HL-60 (cell line): ENCODE results near the gene TM7SF3.
"Not testable (repeated sequence)": the region's sequence is repeated elsewhere in the genome, so short reads cannot be mapped to it uniquely, and the experiment has no call there.

Source experiments
- DNase-seq, 2 experiments: peaks; one replicate each; pipeline ENCODE4 v3.0.0-alpha.2; 2010 to 2020; ENCODE audit warnings: low read depth in 1 of 2, low spot score in 1 of 2
- H3K27ac ChIP-seq: fragments of 250-450 bp; sonication (Bioruptor Pico); replicated peaks from 2 replicates; pipeline ENCODE4 v1.5.1; 2020; ENCODE audit warnings: mild to moderate bottlenecking, moderate library complexity
- H3K27me3 ChIP-seq: fragments of 250-450 bp; sonication (Bioruptor Pico); 2 replicates; pipeline ENCODE4 v1.5.1; 2021; ENCODE audit warnings: mild to moderate bottlenecking, moderate library complexity; ENCODE audit not compliant: insufficient read depth, poor library complexity, severe bottlenecking
- H3K4me3 ChIP-seq: replicated peaks from 2 replicates; pipeline ENCODE4 v1.5.1; 2011; ENCODE audit warnings: mild to moderate bottlenecking, control low read depth, low read length; ENCODE audit not compliant: insufficient read depth
- CTCF ChIP-seq: IDR thresholded peaks from one replicate; pipeline ENCODE4 v1.5.1; 2011; ENCODE audit warnings: low read length, control low read depth, inconsistent platforms; ENCODE audit not compliant: insufficient read depth
- GABPA ChIP-seq: IDR thresholded peaks from 2 replicates; pipeline ENCODE4 v1.6.1; 2012; ENCODE audit warnings: low read depth
- POLR2AphosphoS5 ChIP-seq: IDR thresholded peaks from 2 replicates; pipeline ENCODE4 v1.6.1; 2012; ENCODE audit warnings: low read depth
- REST ChIP-seq: IDR thresholded peaks from 2 replicates; pipeline ENCODE4 v1.6.1; 2012; ENCODE audit warnings: low read depth; ENCODE audit not compliant: insufficient replicate concordance
- SPI1 ChIP-seq: IDR thresholded peaks from 2 replicates; pipeline ENCODE4 v1.6.1; 2012; ENCODE audit warnings: low read depth, mild to moderate bottlenecking, borderline replicate concordance

The TM7SF3 gene

GRCh38 chr12:27052742-27053141 lies 38.6 kb upstream of the TM7SF3 start:
- no peak for TF ChIP-seq CTCF
- no peak for TF ChIP-seq GABPA
- no peak for TF ChIP-seq SPI1
- no peak for TF ChIP-seq REST
- TF ChIP-seq POLR2AphosphoS5: no peak
- no peak overlapping the region for H3K4me3 ChIP-seq
- no peaks in the 10 kb centered on the region for H3K27me3 ChIP-seq
- H3K27ac ChIP-seq: no peak overlapping the region
- DNase-seq: no peak

GRCh38 chr12:27052176-27052575 lies 38.0 kb upstream of the TM7SF3 start:
- DNase-seq: no peak
- no peaks in the 10 kb centered on the region for H3K27me3 ChIP-seq
- TF ChIP-seq CTCF (no peak), SPI1 (no peak), POLR2AphosphoS5 (no peak), REST (no peak), GABPA (no peak)
- H3K27ac ChIP-seq: no peak overlapping the region
- H3K4me3 ChIP-seq: no peak overlapping the region

GRCh38 chr12:27048822-27049752 lies 34.9 kb upstream of the TM7SF3 start:
- Histone ChIP-seq H3K27me3 (no peaks in the 10 kb centered on the region), H3K27ac (no peak overlapping the region), H3K4me3 (no peak overlapping the region)
- DNase-seq: no peak
- TF ChIP-seq POLR2AphosphoS5: no peak
- TF ChIP-seq SPI1: no peak
- TF ChIP-seq REST: no peak
- no peak for TF ChIP-seq CTCF
- no peak for TF ChIP-seq GABPA

- not testable (repeated sequence) for H3K27me3 ChIP-seq, H3K4me3 ChIP-seq, H3K27ac ChIP-seq, DNase-seq
These were observed 27.8 kb upstream of the TM7SF3 start for GRCh38 chr12:27042018-27042417.

- not testable (repeated sequence) for H3K27me3 ChIP-seq, H3K4me3 ChIP-seq, DNase-seq, H3K27ac ChIP-seq
These were observed 26.5 kb upstream of the TM7SF3 start for GRCh38 chr12:27040637-27041036.
